IgD-negative memory B cell (primary cell): ENCODE measurements around the gene KATNAL2. TPM values are rescaled to one million over a fixed set of nuclear protein-coding genes. Genes with fewer than 3 reads are reported as not detected.

Source experiments
- H3K27ac Mint-ChIP-seq, 3 donors: one replicate each; pipeline ENCODE4 v1.8.0; 2020 to 2022; ENCODE audit warnings: mild to moderate bottlenecking in 3 of 3, mixed read lengths in 3 of 3, moderate library complexity in 1 of 3
- H3K27me3 Mint-ChIP-seq: one replicate; pipeline ENCODE4 v1.8.0; 2021; ENCODE audit warnings: mixed read lengths
- H3K36me3 Mint-ChIP-seq: one replicate; pipeline ENCODE4 v1.8.0; 2020; ENCODE audit warnings: mild to moderate bottlenecking, mixed read lengths
- H3K4me1 Mint-ChIP-seq, 3 donors: one replicate each; pipeline ENCODE4 v1.8.0; 2020 to 2022; ENCODE audit warnings: mixed read lengths in 3 of 3, mild to moderate bottlenecking in 1 of 3
- H3K4me3 Mint-ChIP-seq, 4 donors: one replicate each; pipeline ENCODE4 v1.8.0; 2020 to 2022; ENCODE audit warnings: mild to moderate bottlenecking in 4 of 4, mixed read lengths in 4 of 4, moderate library complexity in 3 of 4
- H3K9me3 Mint-ChIP-seq, 3 donors: one replicate each; pipeline ENCODE4 v1.8.0; 2020 to 2021; ENCODE audit warnings: mixed read lengths in 3 of 3, mild to moderate bottlenecking in 1 of 3
- polyA plus RNA-seq: library from polyadenylated mRNA; unstranded; fragments of 300-500 nt; fragmentation: Illumina TruSeq; gene quantifications from one replicate; pipeline ENCODE4 v1.2.3, GENCODE V29; 2021

The KATNAL2 gene, protein sequence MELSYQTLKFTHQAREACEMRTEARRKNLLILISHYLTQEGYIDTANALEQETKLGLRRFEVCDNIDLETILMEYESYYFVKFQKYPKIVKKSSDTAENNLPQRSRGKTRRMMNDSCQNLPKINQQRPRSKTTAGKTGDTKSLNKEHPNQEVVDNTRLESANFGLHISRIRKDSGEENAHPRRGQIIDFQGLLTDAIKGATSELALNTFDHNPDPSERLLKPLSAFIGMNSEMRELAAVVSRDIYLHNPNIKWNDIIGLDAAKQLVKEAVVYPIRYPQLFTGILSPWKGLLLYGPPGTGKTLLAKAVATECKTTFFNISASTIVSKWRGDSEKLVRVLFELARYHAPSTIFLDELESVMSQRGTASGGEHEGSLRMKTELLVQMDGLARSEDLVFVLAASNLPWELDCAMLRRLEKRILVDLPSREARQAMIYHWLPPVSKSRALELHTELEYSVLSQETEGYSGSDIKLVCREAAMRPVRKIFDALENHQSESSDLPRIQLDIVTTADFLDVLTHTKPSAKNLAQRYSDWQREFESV
- polyA plus RNA-seq, result 0.59 TPM

DNA sequence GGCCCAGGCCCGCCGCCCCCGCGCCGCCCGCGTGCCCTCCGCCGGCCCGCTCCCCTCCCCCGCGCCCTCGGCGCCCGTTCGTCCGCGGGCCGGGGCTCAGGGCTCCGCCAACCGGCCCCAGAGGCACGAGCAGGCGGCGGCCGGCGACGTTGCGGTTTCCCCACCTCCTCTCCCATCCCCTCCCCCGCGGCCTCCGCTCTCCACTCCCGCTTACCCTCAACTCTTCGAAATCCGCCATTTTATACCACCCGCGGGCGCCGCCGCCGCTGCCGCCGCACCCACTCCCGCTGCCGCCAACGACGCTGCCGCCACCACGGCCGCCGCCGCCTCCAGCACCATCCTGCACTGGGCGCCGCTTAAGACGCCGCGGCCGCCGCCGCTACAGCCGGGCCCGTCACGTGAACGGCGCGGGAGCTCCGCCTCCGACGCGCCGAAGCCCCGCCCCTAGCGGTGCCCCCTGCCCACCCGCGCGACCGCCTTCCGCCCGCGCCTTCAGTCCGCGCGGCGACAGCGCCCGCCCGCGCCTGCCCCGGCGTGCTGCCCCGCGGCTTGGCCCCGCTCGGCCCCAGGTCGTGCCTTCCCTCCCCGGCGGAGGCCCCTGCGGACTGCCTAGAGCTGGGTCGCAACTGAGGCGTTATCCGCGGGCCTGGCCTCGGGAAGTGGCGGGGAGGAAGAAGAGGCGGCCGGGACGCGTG lies at the start of gene KATNAL2, which contains the start of gene PIAS2:
Gene KATNAL2 (plus strand): TSS at position 495 of the 695 bp plus-strand sequence. CDS start 29,271 bp downstream, outside the sequence.
Gene PIAS2 (minus strand): TSS at position 400 of the 695 bp plus-strand sequence. CDS start 162 bp downstream, at position 238.
- Mint-ChIP-seq H3K27me3 (no peaks in the 10 kb centered on the region), H3K4me3 (peak within 1 kb of the TSS; percentile 89 to 99 (median 96)), H3K27ac (peak within 1 kb of the TSS; percentile 73 to 91 (median 87)), H3K36me3 (no peaks in the 10 kb centered on the region), H3K9me3 (peaks cover 0 to 2% (median 0%) of the 10 kb centered on the region in 3 donors), H3K4me1 (peaks cover 12 to 37% (median 23%) of the 10 kb centered on the region in 3 donors)

DNA sequence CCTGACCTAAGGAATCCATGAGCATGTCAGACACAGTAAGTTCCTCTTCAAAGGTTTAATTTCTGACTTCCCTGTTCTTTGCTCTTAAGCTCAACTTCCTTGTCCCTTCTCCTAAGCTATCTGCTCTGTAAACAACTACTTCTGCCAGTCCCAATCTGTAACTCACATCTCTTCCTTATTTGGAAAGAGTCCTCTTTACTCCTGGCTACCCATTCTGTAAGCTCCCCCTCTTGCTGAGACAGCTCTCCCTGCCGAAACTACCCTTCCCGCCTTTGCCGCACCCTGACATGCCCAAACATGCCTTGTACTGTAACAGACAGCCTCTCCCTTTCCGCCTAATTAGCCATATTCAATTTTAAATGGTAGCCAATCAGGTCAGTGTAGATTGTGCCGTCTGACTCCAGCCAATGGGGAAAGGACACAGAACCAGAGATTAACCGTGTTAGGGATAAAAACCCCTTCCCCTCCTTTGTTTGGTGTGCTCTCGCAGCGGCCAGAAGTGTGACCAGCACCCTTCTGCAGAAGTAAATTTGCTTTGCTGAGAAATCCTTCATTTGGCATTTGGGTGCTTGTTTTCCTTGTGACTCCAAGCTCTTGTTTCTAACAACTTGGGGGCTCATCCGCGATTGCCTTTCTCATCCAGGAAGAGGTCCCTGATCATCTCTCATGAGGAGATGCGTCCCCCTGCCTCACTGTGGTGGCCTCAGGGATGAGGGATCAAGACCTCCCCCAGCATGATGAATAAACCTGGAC lies 49.1 kb upstream of the KATNAL2 start:
- Mint-ChIP-seq H3K4me1 (peaks cover 3 to 5% (median 4%) of the 10 kb centered on the region in 3 donors), H3K4me3 (peak overlapping the region in 2 of 4 donors; percentile 37 to 63), H3K27ac (no peak overlapping the region), H3K36me3 (peaks cover 24% of the 10 kb centered on the region), H3K27me3 (no peaks in the 10 kb centered on the region), H3K9me3 (peaks cover 3 to 21% (median 8%) of the 10 kb centered on the region in 3 donors)

- Mint-ChIP-seq H3K4me3 (peak overlapping the region in 2 of 4 donors; percentile 55 to 61), H3K27ac (peak overlapping the region in 2 of 3 donors; percentile 71 to 76), H3K36me3 (peaks cover 25% of the 10 kb centered on the region), H3K9me3 (peaks cover 2 to 16% (median 12%) of the 10 kb centered on the region in 3 donors), H3K4me1 (peaks cover 6 to 14% (median 12%) of the 10 kb centered on the region in 3 donors), H3K27me3 (no peaks in the 10 kb centered on the region)
These were observed 39.9 kb upstream of the KATNAL2 start for GRCh38 chr18:46877329-46877987.

DNA sequence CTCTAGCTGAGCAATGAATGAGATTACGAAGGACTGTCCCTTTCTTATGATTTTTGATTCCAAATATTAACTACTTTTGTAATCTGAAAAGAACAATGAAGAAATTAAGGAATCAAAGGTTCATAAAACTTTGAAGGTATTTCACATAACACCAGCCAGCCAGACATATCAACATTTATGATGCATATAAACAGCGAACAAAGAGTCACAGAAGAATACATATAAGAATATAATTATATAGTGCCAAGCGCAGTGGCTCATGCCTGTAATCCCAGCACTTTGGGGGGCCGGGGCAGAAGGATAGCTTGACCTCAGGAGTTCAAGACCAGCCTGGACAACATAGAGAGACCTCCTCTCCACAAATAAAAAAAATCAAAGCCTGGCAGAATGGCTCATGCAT lies 34.2 kb upstream of the KATNAL2 start:
- Mint-ChIP-seq H3K36me3 (peaks cover 15% of the 10 kb centered on the region), H3K27ac (no peak overlapping the region), H3K4me3 (no peak overlapping the region), H3K27me3 (no peaks in the 10 kb centered on the region), H3K4me1 (peaks cover 1 to 4% (median 3%) of the 10 kb centered on the region in 3 donors), H3K9me3 (peaks cover 2 to 11% (median 6%) of the 10 kb centered on the region in 3 donors)

- Mint-ChIP-seq H3K27me3 (no peaks in the 10 kb centered on the region), H3K36me3 (peaks cover 25% of the 10 kb centered on the region), H3K9me3 (peaks cover 4 to 11% (median 4%) of the 10 kb centered on the region in 3 donors), H3K27ac (no peak overlapping the region), H3K4me3 (no peak overlapping the region), H3K4me1 (peaks cover 3 to 14% (median 6%) of the 10 kb centered on the region in 3 donors)
These were observed 30.5 kb upstream of the KATNAL2 start for GRCh38 chr18:46886893-46887292.

DNA sequence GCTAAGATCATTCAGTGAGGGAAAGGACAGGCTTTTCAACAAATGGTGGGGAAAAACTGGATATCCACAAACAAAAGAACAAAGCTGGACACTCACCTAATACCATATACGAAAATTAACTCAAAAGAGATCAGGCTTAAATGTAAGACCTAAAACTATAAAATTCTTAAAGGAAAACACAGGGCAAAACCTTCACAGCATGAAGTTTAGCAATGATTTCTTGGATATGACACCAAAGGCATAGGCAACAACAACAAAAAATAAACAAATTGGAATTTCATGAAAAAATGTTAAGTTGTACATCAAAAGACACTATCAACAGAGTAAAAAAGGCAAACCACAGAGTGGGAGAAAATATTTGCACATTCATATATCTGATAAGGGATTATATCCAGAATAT lies 28.4 kb upstream of the KATNAL2 start:
- H3K27ac Mint-ChIP-seq, result no peak overlapping the region
- peaks cover 4 to 11% (median 4%) of the 10 kb centered on the region in 3 donors for H3K9me3 Mint-ChIP-seq
- H3K27me3 Mint-ChIP-seq, result no peaks in the 10 kb centered on the region
- H3K4me3 Mint-ChIP-seq, result no peak overlapping the region
- H3K36me3 Mint-ChIP-seq, result peaks cover 23% of the 10 kb centered on the region
- peaks cover 14 to 25% (median 14%) of the 10 kb centered on the region in 3 donors for H3K4me1 Mint-ChIP-seq

DNA sequence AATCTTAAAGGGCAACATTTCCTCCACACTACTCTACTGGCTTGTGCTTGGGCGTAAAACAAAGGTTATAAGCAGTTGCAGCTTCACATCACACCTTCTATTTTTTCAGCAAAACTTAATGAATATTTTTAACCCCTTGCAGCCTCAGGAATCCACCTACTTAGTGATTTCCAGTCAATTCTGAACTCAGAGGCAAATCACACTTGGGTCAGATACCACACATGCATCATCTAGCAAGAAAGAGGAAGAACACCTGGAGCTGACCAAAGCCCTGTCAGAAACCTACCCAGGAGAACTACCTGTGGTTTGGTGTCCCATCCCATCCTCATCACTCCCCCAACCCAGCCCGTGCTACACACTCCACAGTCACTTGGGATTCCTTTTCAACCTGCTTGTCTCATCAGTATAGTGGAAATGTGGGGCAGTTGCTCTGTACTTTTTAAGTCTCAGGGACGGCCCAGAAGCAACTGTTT lies 25.6 kb upstream of the KATNAL2 start:
- Mint-ChIP-seq H3K36me3 (peaks cover 24% of the 10 kb centered on the region), H3K4me1 (peaks cover 17 to 29% (median 20%) of the 10 kb centered on the region in 3 donors), H3K27ac (peak overlapping the region in 1 of 3 donors; percentile 34), H3K4me3 (no peak overlapping the region), H3K27me3 (no peaks in the 10 kb centered on the region), H3K9me3 (peaks cover 4 to 11% (median 4%) of the 10 kb centered on the region in 3 donors)

GRCh38 chr18:46892842-46893241 lies 24.6 kb upstream of the KATNAL2 start:
- no peaks in the 10 kb centered on the region for H3K27me3 Mint-ChIP-seq
- H3K4me3 Mint-ChIP-seq, result no peak overlapping the region
- H3K27ac Mint-ChIP-seq, result no peak overlapping the region
- peaks cover 4 to 11% (median 4%) of the 10 kb centered on the region in 3 donors for H3K9me3 Mint-ChIP-seq
- peaks cover 24% of the 10 kb centered on the region for H3K36me3 Mint-ChIP-seq
- H3K4me1 Mint-ChIP-seq, result peaks cover 18 to 34% (median 20%) of the 10 kb centered on the region in 3 donors

DNA sequence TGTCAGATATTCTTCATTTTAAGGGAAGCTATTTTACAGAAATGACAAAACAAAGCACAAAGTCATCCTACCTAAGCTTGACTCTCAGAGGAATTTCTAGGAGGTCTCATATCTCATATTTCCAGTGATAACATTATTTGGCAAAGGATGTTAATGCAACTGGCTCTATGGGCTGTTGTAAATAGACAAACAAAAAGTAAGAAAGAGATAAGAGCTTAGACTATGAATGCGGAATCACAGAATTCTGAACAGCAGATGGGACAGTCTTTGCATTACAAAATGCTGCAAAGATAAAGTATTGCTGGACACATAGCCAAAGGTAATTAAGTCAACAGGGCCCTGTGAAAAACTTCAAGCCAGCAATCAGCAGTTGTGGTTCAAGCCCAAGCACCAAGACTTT lies 24.0 kb upstream of the KATNAL2 start:
- Mint-ChIP-seq H3K4me3 (no peak overlapping the region), H3K9me3 (peaks cover 4 to 11% (median 4%) of the 10 kb centered on the region in 3 donors), H3K27me3 (no peaks in the 10 kb centered on the region), H3K36me3 (peaks cover 21% of the 10 kb centered on the region), H3K4me1 (peaks cover 18 to 34% (median 20%) of the 10 kb centered on the region in 3 donors), H3K27ac (no peak overlapping the region)

GRCh38 chr18:46894124-46894523 lies 23.3 kb upstream of the KATNAL2 start:
- H3K27ac Mint-ChIP-seq, result no peak overlapping the region
- peaks cover 14% of the 10 kb centered on the region for H3K36me3 Mint-ChIP-seq
- H3K4me3 Mint-ChIP-seq, result no peak overlapping the region
- H3K9me3 Mint-ChIP-seq, result peaks cover 0 to 6% (median 0%) of the 10 kb centered on the region in 3 donors
- no peaks in the 10 kb centered on the region for H3K27me3 Mint-ChIP-seq
- peaks cover 20 to 32% (median 20%) of the 10 kb centered on the region in 3 donors for H3K4me1 Mint-ChIP-seq

DNA sequence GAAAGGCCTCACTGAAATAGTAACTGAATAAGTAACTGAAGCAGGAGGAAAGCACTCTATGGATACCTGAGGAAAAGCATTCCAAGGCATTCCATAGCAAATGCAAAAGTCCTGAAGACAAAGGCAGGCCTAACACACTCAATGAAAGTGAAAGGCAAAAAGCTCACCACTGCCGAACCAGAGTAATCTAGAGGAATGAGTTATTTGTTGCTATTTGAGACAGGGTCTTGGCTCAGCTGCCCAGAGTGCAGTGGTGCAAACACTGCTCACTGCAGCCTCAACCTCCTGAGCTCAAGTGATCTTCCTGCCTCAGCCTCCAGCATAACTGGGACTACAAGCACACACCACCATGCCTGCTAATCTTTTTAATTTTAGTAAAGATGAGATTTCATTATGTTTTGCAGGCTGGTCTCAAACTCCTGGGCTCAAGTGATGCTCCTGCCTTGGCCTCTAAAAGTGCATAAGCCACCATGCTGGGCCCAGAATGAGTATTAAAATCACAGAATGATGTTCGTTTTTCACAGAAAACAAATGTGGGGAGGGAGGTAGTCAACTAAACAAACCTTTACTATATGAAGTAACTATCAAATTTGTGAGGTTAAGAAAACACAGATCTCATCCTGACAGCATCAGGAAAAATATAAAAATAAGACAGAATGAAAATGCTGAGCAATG lies 18.0 kb upstream of the KATNAL2 start:
- Mint-ChIP-seq H3K4me3 (no peak overlapping the region), H3K27ac (no peak overlapping the region), H3K4me1 (peaks cover 12 to 16% (median 14%) of the 10 kb centered on the region in 3 donors), H3K36me3 (peaks cover 16% of the 10 kb centered on the region), H3K27me3 (no peaks in the 10 kb centered on the region), H3K9me3 (no peaks in the 10 kb centered on the region)

GRCh38 chr18:46903406-46903805 lies 14.0 kb upstream of the KATNAL2 start:
- H3K36me3 Mint-ChIP-seq, result peaks cover 28% of the 10 kb centered on the region
- peaks cover 0 to 2% (median 0%) of the 10 kb centered on the region in 3 donors for H3K9me3 Mint-ChIP-seq
- H3K27ac Mint-ChIP-seq, result no peak overlapping the region
- peak overlapping the region in 1 of 4 donors; percentile 30 for H3K4me3 Mint-ChIP-seq
- H3K4me1 Mint-ChIP-seq, result peaks cover 12 to 15% (median 15%) of the 10 kb centered on the region in 3 donors
- H3K27me3 Mint-ChIP-seq, result no peaks in the 10 kb centered on the region

- no peaks in the 10 kb centered on the region for H3K27me3 Mint-ChIP-seq
- H3K27ac Mint-ChIP-seq, result no peak overlapping the region
- H3K4me1 Mint-ChIP-seq, result peaks cover 6 to 17% (median 13%) of the 10 kb centered on the region in 3 donors
- H3K9me3 Mint-ChIP-seq, result peaks cover 0 to 2% (median 0%) of the 10 kb centered on the region in 3 donors
- peaks cover 14% of the 10 kb centered on the region for H3K36me3 Mint-ChIP-seq
- H3K4me3 Mint-ChIP-seq, result no peak overlapping the region
These were observed 7.9 kb upstream of the KATNAL2 start for GRCh38 chr18:46909497-46909896.
